Measurements from ENCODE around the gene FAM162B.

Gene FAM162B

DNA sequence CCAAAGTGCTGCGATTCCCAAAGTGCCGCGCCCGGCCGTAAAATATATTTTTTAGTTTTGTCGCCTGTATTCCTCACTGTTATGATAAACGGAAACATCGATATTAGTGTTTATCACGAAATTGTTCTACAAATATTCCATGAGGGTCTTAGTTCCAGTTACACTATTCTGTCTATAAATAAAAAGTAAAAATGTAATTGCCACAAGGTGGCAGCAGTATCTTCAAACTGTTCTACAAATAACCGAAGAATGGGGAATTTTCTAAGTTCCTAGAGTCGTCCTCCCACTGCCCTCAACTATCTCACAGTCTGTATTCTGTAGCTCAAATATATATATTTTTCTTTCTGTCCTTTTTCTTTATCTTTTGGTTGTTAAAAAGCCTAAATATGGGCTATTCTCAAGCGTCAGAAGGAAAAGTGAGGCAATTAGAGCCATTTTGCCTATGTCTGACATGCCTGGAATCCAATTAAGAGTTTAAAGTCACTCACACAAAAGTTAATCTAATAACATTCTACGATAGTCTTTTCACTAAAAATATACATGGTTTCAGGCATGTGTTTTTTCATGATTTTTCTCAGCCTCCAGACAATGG, 14.2 kb upstream of the FAM162B start:
- peak; percentile 5 for DNase-seq (ENCODE audit: extremely low read depth, low read depth)
- TF ChIP-seq, protein P1, sequence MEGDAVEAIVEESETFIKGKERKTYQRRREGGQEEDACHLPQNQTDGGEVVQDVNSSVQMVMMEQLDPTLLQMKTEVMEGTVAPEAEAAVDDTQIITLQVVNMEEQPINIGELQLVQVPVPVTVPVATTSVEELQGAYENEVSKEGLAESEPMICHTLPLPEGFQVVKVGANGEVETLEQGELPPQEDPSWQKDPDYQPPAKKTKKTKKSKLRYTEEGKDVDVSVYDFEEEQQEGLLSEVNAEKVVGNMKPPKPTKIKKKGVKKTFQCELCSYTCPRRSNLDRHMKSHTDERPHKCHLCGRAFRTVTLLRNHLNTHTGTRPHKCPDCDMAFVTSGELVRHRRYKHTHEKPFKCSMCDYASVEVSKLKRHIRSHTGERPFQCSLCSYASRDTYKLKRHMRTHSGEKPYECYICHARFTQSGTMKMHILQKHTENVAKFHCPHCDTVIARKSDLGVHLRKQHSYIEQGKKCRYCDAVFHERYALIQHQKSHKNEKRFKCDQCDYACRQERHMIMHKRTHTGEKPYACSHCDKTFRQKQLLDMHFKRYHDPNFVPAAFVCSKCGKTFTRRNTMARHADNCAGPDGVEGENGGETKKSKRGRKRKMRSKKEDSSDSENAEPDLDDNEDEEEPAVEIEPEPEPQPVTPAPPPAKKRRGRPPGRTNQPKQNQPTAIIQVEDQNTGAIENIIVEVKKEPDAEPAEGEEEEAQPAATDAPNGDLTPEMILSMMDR (IDR thresholded peaks at IDR 0.05; ENCODE audit: low read depth, low read length): peak; percentile 40

DNA sequence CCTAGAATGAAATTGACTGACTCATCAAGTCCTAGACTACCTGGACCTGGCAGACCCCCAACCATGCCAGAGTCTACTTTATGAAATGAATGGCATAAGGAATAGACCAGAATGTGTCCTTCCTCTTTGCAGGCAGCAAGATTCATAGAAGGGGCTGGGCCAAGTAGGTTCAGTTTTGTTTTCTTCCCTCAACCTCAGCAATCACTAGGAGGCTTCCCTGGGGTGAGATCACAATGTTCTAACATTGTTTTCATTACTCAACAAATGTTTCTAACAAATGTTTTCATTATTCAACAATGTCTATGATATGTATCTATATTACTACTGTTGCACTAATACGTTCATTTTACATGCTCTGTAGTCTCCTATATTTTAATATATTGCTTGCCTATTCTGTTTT, 8.4 kb upstream of the FAM162B start:
- TF ChIP-seq, protein P1 (IDR thresholded peaks at IDR 0.05; ENCODE audit: low read depth, low read length): no peak
- no peak for DNase-seq (ENCODE audit: extremely low read depth, low read depth)

DNA sequence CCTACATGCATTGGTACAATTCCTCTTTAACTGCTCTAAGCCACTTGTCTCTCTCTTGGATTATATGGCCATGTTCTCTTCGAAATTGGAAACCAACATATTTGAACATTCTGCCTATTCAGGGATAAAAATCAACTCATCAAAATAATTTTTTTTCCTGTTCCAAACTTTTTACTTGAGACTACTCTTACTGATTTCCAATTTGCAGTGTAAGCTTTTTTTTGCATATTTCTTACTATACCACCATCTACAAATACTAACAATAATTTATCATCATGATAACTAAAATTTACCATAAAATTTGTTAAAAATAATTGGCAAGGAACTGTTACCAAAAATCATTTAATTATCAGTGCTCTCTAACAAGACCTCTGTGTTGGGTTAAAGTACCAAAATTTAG, 6.9 kb upstream of the FAM162B start:
- TF ChIP-seq, protein P1 (IDR thresholded peaks at IDR 0.05; ENCODE audit: low read depth, low read length): no peak
- DNase-seq (ENCODE audit: extremely low read depth, low read depth): no peak

DNA sequence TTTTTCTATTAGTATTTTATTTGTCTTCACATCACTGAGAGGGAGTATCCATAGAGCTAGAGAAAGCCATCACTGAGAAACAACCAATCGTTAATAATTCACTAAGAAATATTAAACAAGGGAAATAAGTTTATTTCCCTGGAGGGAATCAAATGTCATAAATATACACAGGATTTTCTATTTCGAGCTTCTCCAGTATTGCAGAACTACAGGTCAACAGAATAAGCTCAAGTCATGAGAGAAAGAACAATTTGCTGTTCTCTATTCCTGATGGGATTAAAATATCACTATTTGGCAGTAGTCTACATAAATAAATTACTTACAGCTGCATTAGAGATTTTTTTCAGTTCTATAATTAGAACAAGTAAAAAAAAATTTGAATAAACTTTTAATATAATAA, 2.2 kb upstream of the FAM162B start:
- TF ChIP-seq, protein P1 (IDR thresholded peaks at IDR 0.05; ENCODE audit: low read depth, low read length): no peak
- DNase-seq (ENCODE audit: extremely low read depth, low read depth): no peak

DNA sequence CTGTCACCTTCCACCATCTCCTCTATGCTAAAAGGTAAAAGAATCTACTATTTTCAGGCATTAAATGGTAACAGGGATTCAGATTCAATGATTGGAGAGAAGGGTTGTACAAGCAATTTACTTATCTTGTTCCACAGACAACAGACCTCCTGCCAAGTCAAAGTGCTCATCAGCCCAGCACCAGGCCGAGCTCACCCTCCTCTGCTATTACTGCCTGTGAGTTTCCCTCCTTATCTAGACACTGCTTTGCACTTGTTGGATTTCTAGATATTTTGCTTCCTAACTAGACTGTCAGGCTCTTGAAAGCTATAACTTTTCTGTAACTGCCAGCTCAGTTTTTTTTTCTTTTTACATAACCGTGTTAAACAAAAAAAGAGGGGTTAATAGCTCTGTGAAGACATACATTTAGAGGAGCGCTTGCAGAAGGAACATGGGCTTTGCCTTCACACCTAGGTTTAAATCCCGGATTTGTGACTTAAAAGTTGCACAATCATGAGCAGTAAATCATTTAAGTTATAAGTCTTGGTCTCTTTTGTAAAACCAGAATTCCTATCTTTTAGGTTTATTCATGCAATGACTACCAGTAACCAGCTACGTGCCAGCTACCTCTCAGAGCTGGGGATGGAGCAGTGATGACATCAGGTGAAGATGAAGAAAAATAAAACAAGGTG, 1.1 kb upstream of the FAM162B start:
- no peak for DNase-seq (ENCODE audit: extremely low read depth, low read depth)
- TF ChIP-seq, protein P1 (IDR thresholded peaks at IDR 0.05; ENCODE audit: low read depth, low read length): no peak

DNA sequence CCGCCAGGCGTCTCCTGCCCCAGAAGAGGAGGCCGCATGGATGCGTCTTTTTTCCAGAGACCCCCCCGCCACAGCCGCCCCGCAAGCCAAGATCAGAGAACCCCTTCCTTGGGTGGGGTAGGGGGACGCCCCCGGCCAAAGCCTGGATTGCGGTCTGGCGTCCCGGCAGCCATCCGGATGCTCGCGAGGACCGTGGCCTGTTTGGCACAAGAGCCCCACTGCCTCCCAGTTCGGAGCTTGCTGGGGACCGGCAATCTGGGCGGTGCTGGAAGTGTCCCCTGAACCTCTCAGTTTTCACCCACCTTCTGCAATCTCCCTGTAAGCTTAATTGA, 924 bp downstream of the FAM162B start:
- no peak for DNase-seq (ENCODE audit: extremely low read depth, low read depth)
- TF ChIP-seq, protein P1 (IDR thresholded peaks at IDR 0.05; ENCODE audit: low read depth, low read length): no peak

DNA sequence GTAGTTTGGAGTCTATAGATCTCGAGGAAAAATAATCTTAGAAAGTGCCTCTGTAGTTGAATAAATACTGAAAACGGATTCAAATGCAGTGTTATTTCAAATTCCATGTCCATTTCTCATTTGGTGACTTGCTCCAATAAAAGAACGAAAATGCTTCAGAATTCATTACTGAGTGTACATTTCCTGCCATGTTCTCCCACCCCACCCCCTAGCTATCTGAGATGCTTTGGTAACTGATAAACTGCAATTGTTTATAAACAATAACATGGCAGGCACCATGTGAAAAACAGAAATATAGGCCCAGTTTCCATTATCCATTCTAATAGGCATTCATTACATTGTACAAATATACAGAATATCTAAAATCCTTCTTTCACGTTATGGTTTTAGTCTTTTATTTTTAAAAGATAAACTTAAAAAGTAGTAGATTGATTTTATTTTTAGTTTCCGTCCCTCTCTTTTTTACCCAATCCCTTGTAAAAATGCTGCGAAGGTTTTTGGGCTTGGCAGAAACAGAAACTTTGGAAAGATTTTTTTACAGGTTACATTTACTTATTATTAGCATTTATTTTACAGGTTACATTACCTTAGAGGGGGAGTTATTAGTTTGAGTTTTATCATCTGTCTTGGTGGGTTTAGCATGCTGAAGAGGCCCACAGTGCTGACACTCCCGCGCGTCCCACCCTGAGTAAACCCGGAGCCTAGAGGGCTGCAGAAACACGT, 1.5 kb downstream of the FAM162B start:
- TF ChIP-seq, protein P1 (IDR thresholded peaks at IDR 0.05; ENCODE audit: low read depth, low read length): no peak
- no peak for DNase-seq (ENCODE audit: extremely low read depth, low read depth)

Measured in AG09319 (cell line).